Neural crest cell (in vitro differentiated cells): ENCODE data around the gene PCBP3. TPM values are rescaled to one million over a fixed set of nuclear protein-coding genes. Genes with fewer than 3 reads are reported as not detected.

Experiments
- DNase-seq: peaks from one replicate; pipeline ENCODE4 v3.0.0; 2021; ENCODE audit warnings: low read depth, mixed read lengths, low spot score
- H3K27ac Mint-ChIP-seq: one replicate; pipeline ENCODE4 v1.8.0; 2021; ENCODE audit warnings: mild to moderate bottlenecking, mixed read lengths; ENCODE audit not compliant: unreplicated experiment
- H3K27me3 Mint-ChIP-seq: 2 replicates; pipeline ENCODE4 v1.8.0; 2021; ENCODE audit warnings: low read depth, mild to moderate bottlenecking, mixed read lengths
- H3K36me3 Mint-ChIP-seq: 2 replicates; pipeline ENCODE4 v1.8.0; 2021; ENCODE audit warnings: low read depth, mild to moderate bottlenecking, mixed read lengths
- H3K4me1 Mint-ChIP-seq: 2 replicates; pipeline ENCODE4 v1.8.0; 2021; ENCODE audit warnings: mixed read lengths
- H3K4me3 Mint-ChIP-seq: one replicate; pipeline ENCODE4 v1.8.0; 2021; ENCODE audit warnings: mild to moderate bottlenecking, mixed read lengths
- H3K9me3 Mint-ChIP-seq: 2 replicates; pipeline ENCODE4 v1.8.0; 2021; ENCODE audit warnings: mixed read lengths
- total RNA-seq: library from RNA; stranded (reverse); gene quantifications from 2 replicates; pipeline ENCODE4 v1.2.1, GENCODE V29; 2021
- TF ChIP-seq, protein P1 (sequence below): fragments of 200-600 bp; sonication (generic); conservative IDR thresholded peaks from 2 replicates; pipeline ENCODE4 v1.5.0; 2021; ENCODE audit warnings: antibody characterized with exemption, mild to moderate bottlenecking

PCBP3 gene
- total RNA-seq, 1 donor from 2014 or later, result 5.1 TPM

DNA sequence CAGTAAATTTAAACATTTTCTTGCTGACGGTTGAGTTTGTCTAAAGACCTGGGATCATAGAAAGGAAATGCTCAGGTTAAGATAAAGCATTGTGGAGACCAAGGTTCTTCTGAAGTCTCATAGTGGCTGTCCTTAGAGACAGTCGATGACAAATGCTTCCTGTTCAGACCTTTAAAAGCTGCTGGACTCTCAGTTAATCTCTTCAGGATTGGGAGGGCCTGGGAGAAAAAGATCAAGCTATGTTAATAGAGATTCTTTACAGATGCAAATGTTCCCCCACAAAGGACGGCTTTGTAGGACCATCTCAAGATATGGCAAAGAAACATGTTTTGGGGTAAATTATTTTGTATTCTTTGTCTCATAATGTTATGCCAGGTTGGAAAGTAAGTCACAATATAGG, 213.4 kb downstream of the PCBP3 start:
- Mint-ChIP-seq H3K27ac (no peak overlapping the region), H3K27me3 (peaks cover 2% of the 10 kb centered on the region), H3K9me3 (no peaks in the 10 kb centered on the region), H3K4me3 (no peak overlapping the region), H3K4me1 (peaks cover 6% of the 10 kb centered on the region), H3K36me3 (no peaks in the 10 kb centered on the region)
- no peak for DNase-seq
- TF ChIP-seq, protein P1, sequence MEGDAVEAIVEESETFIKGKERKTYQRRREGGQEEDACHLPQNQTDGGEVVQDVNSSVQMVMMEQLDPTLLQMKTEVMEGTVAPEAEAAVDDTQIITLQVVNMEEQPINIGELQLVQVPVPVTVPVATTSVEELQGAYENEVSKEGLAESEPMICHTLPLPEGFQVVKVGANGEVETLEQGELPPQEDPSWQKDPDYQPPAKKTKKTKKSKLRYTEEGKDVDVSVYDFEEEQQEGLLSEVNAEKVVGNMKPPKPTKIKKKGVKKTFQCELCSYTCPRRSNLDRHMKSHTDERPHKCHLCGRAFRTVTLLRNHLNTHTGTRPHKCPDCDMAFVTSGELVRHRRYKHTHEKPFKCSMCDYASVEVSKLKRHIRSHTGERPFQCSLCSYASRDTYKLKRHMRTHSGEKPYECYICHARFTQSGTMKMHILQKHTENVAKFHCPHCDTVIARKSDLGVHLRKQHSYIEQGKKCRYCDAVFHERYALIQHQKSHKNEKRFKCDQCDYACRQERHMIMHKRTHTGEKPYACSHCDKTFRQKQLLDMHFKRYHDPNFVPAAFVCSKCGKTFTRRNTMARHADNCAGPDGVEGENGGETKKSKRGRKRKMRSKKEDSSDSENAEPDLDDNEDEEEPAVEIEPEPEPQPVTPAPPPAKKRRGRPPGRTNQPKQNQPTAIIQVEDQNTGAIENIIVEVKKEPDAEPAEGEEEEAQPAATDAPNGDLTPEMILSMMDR, result no peak

GRCh38 chr21:45857761-45858160, 214.2 kb downstream of the PCBP3 start:
- TF ChIP-seq, protein P1, result no peak
- no peak for DNase-seq
- Mint-ChIP-seq H3K36me3 (no peaks in the 10 kb centered on the region), H3K4me1 (peaks cover 6% of the 10 kb centered on the region), H3K9me3 (no peaks in the 10 kb centered on the region), H3K27ac (no peak overlapping the region), H3K27me3 (peaks cover 2% of the 10 kb centered on the region), H3K4me3 (no peak overlapping the region)

DNA sequence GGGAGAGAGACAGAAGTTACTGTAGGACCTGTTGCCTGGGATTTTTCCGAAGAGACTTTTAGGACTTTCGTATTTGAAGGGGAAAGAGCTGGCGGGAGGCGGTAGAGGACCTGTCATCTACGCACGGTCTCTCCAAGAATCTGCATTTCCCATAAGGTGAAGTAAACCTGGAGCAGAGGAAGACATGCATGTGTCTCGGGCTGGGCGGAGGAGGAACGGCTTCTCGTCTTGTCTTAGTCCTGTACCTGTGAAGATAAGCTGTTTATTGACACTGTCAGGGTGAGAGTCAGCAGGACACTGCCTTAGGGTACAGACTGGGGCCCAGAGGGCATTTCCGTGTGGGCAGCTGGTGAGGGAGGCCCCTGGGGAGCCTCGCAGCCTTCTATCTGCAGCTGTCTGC, 214.7 kb downstream of the PCBP3 start:
- TF ChIP-seq, protein P1, result no peak
- no peak overlapping the region for H3K4me3 Mint-ChIP-seq
- H3K9me3 Mint-ChIP-seq, result no peaks in the 10 kb centered on the region
- no peak overlapping the region for H3K27ac Mint-ChIP-seq
- H3K27me3 Mint-ChIP-seq, result peaks cover 2% of the 10 kb centered on the region
- H3K36me3 Mint-ChIP-seq, result no peaks in the 10 kb centered on the region
- H3K4me1 Mint-ChIP-seq, result peaks cover 6% of the 10 kb centered on the region
- no peak for DNase-seq

GRCh38 chr21:45859041-45859761, 215.7 kb downstream of the PCBP3 start:
- no peaks in the 10 kb centered on the region for H3K9me3 Mint-ChIP-seq
- H3K36me3 Mint-ChIP-seq, result no peaks in the 10 kb centered on the region
- H3K4me3 Mint-ChIP-seq, result no peak overlapping the region
- H3K4me1 Mint-ChIP-seq, result peaks cover 6% of the 10 kb centered on the region
- no peak for DNase-seq
- no peaks in the 10 kb centered on the region for H3K27me3 Mint-ChIP-seq
- TF ChIP-seq, protein P1, result no peak
- H3K27ac Mint-ChIP-seq, result no peak overlapping the region

DNA sequence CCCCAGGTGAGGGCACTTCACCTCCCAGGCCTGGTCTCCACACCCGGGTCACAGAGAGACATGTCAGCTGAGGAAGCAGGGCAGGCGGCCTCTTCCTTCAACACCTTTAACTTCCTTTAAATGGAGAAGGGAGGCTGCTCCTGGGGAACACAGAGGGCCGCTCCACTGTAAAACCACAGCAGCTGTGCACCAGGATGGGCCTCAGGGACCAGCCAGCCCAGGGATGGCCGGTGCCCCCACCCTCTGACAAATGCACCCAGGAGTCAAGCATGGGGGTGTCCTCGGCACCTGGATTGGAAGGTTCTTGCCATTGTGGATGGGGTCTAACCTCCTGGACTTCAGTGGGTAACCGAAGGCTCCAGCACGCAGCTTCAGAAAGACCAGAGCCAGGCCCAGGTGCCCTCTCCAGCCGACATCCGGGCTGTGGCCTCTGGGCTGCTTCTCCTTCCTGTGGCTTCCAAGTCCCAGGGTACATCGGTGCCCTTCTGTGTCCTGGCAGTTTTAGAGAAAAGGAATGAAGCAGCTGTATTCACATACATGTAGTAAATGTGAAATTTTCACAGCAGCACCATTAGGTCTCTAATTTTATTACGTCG, 216.3 kb downstream of the PCBP3 start:
- TF ChIP-seq, protein P1, result no peak
- Mint-ChIP-seq H3K9me3 (no peaks in the 10 kb centered on the region), H3K4me3 (no peak overlapping the region), H3K36me3 (no peaks in the 10 kb centered on the region), H3K4me1 (no peaks in the 10 kb centered on the region), H3K27me3 (no peaks in the 10 kb centered on the region), H3K27ac (no peak overlapping the region)
- no peak for DNase-seq
